ENCODE measurements around the gene ABHD8.

DNA sequence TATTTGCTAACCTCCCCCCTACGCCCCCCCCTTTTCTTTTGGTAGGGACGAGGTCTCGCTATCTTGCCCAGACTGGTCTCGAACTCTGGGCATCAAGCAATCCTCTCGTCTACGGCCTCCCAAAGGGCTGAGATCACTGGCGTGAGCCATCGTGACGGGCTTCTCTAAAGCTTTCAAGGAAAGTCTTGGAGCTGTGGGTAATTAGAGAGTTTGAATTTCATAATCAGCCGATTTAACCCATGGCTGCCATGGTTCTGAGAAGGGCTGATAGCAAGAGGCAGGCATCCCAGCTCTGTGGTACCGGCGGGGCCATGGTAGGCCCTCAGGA lies 679 bp upstream of the ABHD8 start:
- TF ChIP-seq, protein P1, sequence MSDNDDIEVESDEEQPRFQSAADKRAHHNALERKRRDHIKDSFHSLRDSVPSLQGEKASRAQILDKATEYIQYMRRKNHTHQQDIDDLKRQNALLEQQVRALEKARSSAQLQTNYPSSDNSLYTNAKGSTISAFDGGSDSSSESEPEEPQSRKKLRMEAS (IDR thresholded peaks at IDR 0.05): no peak
- TF ChIP-seq, protein P2, sequence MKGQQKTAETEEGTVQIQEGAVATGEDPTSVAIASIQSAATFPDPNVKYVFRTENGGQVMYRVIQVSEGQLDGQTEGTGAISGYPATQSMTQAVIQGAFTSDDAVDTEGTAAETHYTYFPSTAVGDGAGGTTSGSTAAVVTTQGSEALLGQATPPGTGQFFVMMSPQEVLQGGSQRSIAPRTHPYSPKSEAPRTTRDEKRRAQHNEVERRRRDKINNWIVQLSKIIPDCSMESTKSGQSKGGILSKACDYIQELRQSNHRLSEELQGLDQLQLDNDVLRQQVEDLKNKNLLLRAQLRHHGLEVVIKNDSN (IDR thresholded peaks at IDR 0.05): no peak
- TF ChIP-seq YY1 (IDR thresholded peaks at IDR 0.05; ENCODE audit: low read depth) (no peak), EP300 (IDR thresholded peaks at IDR 0.05; ENCODE audit: borderline replicate concordance) (no peak), RAD21 (IDR thresholded peaks at IDR 0.05; ENCODE audit: low read depth) (no peak), EGR1 (IDR thresholded peaks at IDR 0.05) (no peak), ZBTB7A (IDR thresholded peaks at IDR 0.05; ENCODE audit: low read depth) (no peak), TAF1 (IDR thresholded peaks at IDR 0.05; ENCODE audit: low read depth) (no peak), CREB1 (IDR thresholded peaks at IDR 0.05; ENCODE audit: low read depth) (no peak), TCF12 (IDR thresholded peaks at IDR 0.05; ENCODE audit: low read depth) (no peak), TEAD4 (IDR thresholded peaks at IDR 0.05) (no peak)
- TF ChIP-seq, protein P3, sequence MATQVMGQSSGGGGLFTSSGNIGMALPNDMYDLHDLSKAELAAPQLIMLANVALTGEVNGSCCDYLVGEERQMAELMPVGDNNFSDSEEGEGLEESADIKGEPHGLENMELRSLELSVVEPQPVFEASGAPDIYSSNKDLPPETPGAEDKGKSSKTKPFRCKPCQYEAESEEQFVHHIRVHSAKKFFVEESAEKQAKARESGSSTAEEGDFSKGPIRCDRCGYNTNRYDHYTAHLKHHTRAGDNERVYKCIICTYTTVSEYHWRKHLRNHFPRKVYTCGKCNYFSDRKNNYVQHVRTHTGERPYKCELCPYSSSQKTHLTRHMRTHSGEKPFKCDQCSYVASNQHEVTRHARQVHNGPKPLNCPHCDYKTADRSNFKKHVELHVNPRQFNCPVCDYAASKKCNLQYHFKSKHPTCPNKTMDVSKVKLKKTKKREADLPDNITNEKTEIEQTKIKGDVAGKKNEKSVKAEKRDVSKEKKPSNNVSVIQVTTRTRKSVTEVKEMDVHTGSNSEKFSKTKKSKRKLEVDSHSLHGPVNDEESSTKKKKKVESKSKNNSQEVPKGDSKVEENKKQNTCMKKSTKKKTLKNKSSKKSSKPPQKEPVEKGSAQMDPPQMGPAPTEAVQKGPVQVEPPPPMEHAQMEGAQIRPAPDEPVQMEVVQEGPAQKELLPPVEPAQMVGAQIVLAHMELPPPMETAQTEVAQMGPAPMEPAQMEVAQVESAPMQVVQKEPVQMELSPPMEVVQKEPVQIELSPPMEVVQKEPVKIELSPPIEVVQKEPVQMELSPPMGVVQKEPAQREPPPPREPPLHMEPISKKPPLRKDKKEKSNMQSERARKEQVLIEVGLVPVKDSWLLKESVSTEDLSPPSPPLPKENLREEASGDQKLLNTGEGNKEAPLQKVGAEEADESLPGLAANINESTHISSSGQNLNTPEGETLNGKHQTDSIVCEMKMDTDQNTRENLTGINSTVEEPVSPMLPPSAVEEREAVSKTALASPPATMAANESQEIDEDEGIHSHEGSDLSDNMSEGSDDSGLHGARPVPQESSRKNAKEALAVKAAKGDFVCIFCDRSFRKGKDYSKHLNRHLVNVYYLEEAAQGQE (IDR thresholded peaks at IDR 0.05; ENCODE audit: low read depth): no peak
